Psoas muscle (tissue), 8 donors: ENCODE data around the gene KIF24. TPM values are rescaled to one million over a fixed set of nuclear protein-coding genes. Genes with fewer than 3 reads are reported as not detected.

Experiments used
- ATAC-seq, 4 donors: fragments of 200-7000 bp; cut with Tn5 transposase; one replicate each; pipeline ENCODE4 v1.9.1; 2020; ENCODE audit warnings: moderate library complexity in 3 of 4, mild to moderate bottlenecking in 2 of 4
- DNase-seq, 2 donors: peaks; one replicate each; pipeline ENCODE4 v3.0.0-alpha.2; 2020
- H3K27ac ChIP-seq: fragments of 200-600 bp; one replicate; pipeline ENCODE4 v1.8.0; 2022
- H3K27me3 ChIP-seq, 3 donors: fragments of 200-600 bp in 1 of 3; one replicate each; pipeline versions ENCODE4 v1.6.1 to v1.8.0; 2013 to 2022; ENCODE audit warnings: low read length in 2 of 3, mild to moderate bottlenecking in 2 of 3, moderate library complexity in 1 of 3; ENCODE audit not compliant: insufficient read depth in 3 of 3
- H3K36me3 ChIP-seq, 2 donors: fragments of 200-600 bp in 1 of 2; one replicate each; pipeline versions ENCODE4 v1.6.1 to v1.8.0; 2013 to 2022; ENCODE audit warnings: low read depth in 1 of 2, mild to moderate bottlenecking in 1 of 2, moderate library complexity in 1 of 2; ENCODE audit not compliant: insufficient read depth in 1 of 2
- H3K4me1 ChIP-seq: fragments of 200-600 bp; one replicate; pipeline ENCODE4 v1.8.0; 2022
- H3K4me3 ChIP-seq: fragments of 200-600 bp; one replicate; pipeline ENCODE4 v1.8.0; 2022; ENCODE audit warnings: mild to moderate bottlenecking
- H3K9me3 ChIP-seq: fragments of 200-600 bp; one replicate; pipeline ENCODE4 v1.8.0; 2022
- WGBS, 3 donors: extraction: QIAGEN DNeasy Blood & Tissue Kit; methylation state at CpG; one replicate each; pipeline versions ENCODE4 v1.1.6 to v1.1.7; 2013; 5-methylcytosine and 5-hydroxymethylcytosine counted together
- intact Hi-C, 2 donors: fragments of 100-400 bp; cut with DNase I; formaldehyde crosslinking; loops; one replicate each; pipeline versions ENCODE4 v1.11.0 to v1.14.2; 2022
- polyA plus RNA-seq, 3 donors: library from polyadenylated mRNA; stranded (reverse); fragments of 200-250 nt; gene quantifications; one replicate each; pipeline ENCODE4 v1.2.3, GENCODE V29; 2013
- total RNA-seq, 4 donors: library from RNA; stranded (reverse); fragmentation: NEBNext Ultra II Directional in 2 of 4; extraction: Animal tissue kit (Norgen Biotek cat#: 25700) in 2 of 4; gene quantifications; one replicate each; pipeline versions ENCODE4 v1.2.1 to v1.2.4, GENCODE V29; 2021 to 2023
- TF ChIP-seq, protein P1 (sequence below): fragments of 200-600 bp; IDR thresholded peaks from one replicate; pipeline ENCODE4 v1.8.0; 2022; ENCODE audit warnings: antibody characterized with exemption
- donor health status: healthy with polysubstance abuse.
- donor health status: DM: no; HTN: no; CAD: no; lungs with moderate emphysema.
- donor health status: Bipolar disorder and iron deficiency.
- donor health status: healthy.
- donor health status: DM: yes; HTN: yes; CAD: no.
- donor health status: DM: no; HTN: no; CAD: no.
- donor health status: DM: no; HTN: no; CAD: no.
- donor health status: DM: yes; HTN: yes; CAD: no.

Gene KIF24
- total and polyA plus RNA-seq, 7 donors, result 0.10 to 1.6 (median 0.50) TPM

DNA sequence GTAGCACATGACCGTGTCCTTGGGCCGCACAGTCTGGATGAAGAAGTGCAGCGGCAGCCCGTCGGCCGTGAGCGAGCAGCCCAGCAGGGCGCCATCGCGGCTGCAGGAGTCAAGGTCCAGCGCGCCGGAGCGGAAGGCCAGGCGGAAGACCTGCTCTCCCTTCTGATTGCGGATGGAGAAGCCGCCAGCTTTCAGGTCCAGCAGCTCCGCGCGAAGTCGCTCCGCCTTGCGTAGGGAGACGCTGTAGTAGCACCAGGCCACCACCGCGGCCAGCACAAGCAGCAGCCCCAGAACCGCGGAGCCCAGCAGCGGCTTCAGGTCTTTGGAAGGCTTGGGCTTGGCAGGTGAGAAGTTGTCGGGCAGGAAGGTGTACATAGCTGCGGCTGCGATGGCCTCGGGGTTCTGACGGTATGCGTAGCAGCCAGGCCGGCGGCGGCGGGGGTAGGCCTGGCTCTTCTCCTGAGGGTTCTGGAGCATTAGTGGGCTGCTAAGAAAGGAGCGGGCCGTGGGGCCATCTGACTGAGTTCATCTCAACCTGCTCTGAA lies 43.5 kb upstream of the KIF24 start:
- peaks cover 0 to 28% of the 10 kb centered on the region in 2 donors for H3K36me3 ChIP-seq
- no peak for ATAC-seq
- TF ChIP-seq, protein P1, sequence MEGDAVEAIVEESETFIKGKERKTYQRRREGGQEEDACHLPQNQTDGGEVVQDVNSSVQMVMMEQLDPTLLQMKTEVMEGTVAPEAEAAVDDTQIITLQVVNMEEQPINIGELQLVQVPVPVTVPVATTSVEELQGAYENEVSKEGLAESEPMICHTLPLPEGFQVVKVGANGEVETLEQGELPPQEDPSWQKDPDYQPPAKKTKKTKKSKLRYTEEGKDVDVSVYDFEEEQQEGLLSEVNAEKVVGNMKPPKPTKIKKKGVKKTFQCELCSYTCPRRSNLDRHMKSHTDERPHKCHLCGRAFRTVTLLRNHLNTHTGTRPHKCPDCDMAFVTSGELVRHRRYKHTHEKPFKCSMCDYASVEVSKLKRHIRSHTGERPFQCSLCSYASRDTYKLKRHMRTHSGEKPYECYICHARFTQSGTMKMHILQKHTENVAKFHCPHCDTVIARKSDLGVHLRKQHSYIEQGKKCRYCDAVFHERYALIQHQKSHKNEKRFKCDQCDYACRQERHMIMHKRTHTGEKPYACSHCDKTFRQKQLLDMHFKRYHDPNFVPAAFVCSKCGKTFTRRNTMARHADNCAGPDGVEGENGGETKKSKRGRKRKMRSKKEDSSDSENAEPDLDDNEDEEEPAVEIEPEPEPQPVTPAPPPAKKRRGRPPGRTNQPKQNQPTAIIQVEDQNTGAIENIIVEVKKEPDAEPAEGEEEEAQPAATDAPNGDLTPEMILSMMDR, result no peak
- H3K4me3 ChIP-seq, result no peak overlapping the region
- intact Hi-C loops, result loop anchor here in 1 of 2 donors (2.0 kb wide), 1 partner anchor 34 kb away; no protein-coding TSS in a partner anchor
- H3K9me3 ChIP-seq, result no peaks in the 10 kb centered on the region
- 82 to 88% (median 86%) methylated on average over 40 to 41 of the region's 41 CpGs for WGBS, 3 donors
- peaks cover 32% of the 10 kb centered on the region for H3K4me1 ChIP-seq
- no peak overlapping the region for H3K27ac ChIP-seq
- no peaks in the 10 kb centered on the region for H3K27me3 ChIP-seq
- no peak for DNase-seq

DNA sequence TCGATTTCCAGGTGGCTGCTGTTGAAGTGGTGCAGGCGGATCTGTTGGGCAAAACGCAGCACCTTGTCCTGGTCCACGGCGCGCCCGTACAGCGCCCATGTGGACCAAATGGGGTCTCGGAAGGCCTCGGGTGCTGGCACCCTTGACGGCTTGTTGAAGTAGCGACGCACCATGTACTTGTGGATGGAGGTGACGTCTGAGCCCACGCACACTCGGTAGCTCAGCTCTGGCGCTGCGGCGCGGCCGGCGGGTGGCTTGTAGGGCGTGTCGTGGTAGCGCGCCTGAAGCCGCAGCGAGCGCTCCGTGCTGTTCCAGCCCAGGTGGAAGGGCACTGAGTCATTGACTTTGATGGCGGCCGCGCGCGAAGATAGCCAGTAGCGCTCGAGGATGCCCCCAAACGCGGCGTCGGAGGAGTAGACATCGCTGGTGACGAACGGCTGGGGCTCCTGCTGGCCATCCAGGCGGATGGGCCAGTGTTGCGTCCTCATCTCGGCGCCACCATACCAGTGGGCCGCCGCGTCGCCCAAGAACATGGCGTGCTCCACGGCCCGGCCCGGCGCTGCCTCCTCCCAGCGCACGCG lies 42.9 kb upstream of the KIF24 start:
- peaks cover 32% of the 10 kb centered on the region for H3K4me1 ChIP-seq
- H3K4me3 ChIP-seq, result no peak overlapping the region
- H3K27ac ChIP-seq, result no peak overlapping the region
- no peak for ATAC-seq
- TF ChIP-seq, protein P1, result no peak
- H3K9me3 ChIP-seq, result no peaks in the 10 kb centered on the region
- H3K27me3 ChIP-seq, result no peaks in the 10 kb centered on the region
- H3K36me3 ChIP-seq, result peaks cover 0 to 28% of the 10 kb centered on the region in 2 donors
- no peak for DNase-seq
- WGBS, 3 donors, result 81 to 92% (median 88%) methylated on average over 60 of the region's 60 CpGs
- intact Hi-C loops, result loop anchor here in 1 of 2 donors (2.0 kb wide), 1 partner anchor 33 kb away; no protein-coding TSS in a partner anchor

DNA sequence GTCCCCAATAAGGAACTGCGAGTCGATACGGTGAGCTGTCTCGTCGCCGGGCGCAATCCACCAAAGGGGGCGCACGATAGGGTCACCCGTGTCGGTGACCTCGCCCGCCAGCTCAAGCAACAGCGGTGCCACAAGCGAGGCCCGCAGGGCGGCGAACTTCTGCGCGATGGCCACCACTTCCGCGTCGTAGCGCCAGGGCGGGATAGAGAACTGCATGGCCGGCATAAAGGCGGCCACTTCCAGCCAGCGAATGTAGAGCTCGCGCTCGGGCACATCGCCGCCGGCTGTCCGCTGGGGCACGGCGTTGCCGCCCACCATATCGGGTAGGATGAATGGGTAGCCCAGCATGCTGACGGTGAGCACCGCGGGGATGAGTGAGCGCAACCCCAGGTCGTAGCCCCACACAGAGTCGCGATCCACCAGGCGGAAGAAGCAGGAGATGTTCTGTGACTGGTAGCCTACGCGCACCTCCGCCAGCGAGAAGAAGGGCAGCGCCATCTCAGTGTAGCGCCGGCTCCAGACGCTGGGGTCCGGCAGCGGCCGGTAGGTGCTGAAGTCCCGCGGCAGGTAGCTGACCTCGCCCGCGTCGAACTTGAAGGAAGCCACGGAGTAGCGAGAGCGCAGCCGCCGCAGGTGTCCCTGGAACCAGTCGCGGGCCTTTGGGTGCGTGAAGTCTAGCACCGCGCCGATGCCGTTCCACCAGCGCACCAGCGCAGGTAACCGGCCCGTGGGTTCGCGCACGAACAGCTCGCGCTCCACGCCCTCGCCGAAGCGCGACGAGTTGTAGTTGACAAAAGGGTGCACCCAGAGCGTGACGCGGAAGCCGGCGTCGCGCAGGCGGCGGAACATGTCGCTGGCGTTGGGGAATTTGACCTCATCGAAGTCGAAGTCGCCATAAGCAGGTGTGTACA lies 42.2 kb upstream of the KIF24 start:
- intact Hi-C loops, result no loop called here
- Histone ChIP-seq H3K4me3 (no peak overlapping the region), H3K4me1 (peaks cover 32% of the 10 kb centered on the region), H3K27ac (no peak overlapping the region), H3K36me3 (peaks cover 0 to 28% of the 10 kb centered on the region in 2 donors), H3K9me3 (no peaks in the 10 kb centered on the region), H3K27me3 (no peaks in the 10 kb centered on the region)
- DNase-seq (no peak), ATAC-seq (peak in 1 of 4 donors; percentile 6)
- 73 to 78% (median 73%) methylated on average over 105 of the region's 105 CpGs for WGBS, 3 donors
- TF ChIP-seq, protein P1, result no peak

DNA sequence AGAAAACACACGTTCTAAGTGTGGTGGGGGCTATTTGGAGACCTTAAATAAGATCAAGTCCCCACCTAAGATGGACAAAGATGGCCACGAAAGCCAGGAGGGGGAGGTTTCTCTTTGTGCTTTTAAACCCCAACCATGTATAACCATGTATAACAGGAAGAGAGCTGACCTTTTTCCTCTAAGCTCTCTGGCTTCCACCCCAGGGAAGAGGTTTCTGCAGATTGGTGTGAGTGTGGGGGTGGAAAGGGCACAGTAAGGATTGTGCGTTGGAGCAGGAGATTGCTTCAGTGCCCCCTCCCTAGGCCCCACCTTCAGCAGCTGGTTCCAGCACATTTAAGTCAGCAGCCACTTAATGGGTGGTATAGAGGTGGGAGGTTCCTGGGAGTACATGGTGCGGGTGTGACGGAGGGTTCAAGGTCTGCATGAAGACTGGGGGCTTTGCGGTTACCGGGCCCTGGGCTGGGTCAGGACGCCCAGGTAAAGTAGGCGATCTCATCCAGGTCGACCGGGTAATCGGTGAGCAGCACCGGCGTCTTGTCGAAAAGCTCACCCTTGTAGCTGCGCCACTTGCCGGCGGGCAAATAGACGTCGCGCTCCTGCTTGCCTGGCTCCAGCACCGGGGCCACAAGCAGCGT lies 41.4 kb upstream of the KIF24 start:
- Histone ChIP-seq H3K4me3 (no peak overlapping the region), H3K36me3 (peaks cover 0 to 28% of the 10 kb centered on the region in 2 donors), H3K4me1 (peaks cover 28% of the 10 kb centered on the region), H3K27me3 (no peaks in the 10 kb centered on the region), H3K9me3 (no peaks in the 10 kb centered on the region), H3K27ac (peak overlapping the region; percentile 30)
- 70 to 73% (median 70%) methylated on average over 23 of the region's 23 CpGs for WGBS, 3 donors
- TF ChIP-seq, protein P1, result no peak
- ATAC-seq, result peak in 1 of 4 donors; percentile 13
- intact Hi-C loops, result no loop called here
- no peak for DNase-seq
